Bone marrow (tissue), 2 donors: ENCODE data around the gene TMEM190.
A peak's percentile ranks its signal among the peaks of the same experiment; 100 is the strongest.
"Not testable (repeated sequence)": the region's sequence is repeated elsewhere in the genome, so short reads cannot be mapped to it uniquely, and the experiment has no call there.

Source experiments
- DNase-seq, 2 donors: peaks; one replicate each; lab custom pipeline; 2025; lab: John Stamatoyannopoulos, UW

TMEM190 gene

DNA sequence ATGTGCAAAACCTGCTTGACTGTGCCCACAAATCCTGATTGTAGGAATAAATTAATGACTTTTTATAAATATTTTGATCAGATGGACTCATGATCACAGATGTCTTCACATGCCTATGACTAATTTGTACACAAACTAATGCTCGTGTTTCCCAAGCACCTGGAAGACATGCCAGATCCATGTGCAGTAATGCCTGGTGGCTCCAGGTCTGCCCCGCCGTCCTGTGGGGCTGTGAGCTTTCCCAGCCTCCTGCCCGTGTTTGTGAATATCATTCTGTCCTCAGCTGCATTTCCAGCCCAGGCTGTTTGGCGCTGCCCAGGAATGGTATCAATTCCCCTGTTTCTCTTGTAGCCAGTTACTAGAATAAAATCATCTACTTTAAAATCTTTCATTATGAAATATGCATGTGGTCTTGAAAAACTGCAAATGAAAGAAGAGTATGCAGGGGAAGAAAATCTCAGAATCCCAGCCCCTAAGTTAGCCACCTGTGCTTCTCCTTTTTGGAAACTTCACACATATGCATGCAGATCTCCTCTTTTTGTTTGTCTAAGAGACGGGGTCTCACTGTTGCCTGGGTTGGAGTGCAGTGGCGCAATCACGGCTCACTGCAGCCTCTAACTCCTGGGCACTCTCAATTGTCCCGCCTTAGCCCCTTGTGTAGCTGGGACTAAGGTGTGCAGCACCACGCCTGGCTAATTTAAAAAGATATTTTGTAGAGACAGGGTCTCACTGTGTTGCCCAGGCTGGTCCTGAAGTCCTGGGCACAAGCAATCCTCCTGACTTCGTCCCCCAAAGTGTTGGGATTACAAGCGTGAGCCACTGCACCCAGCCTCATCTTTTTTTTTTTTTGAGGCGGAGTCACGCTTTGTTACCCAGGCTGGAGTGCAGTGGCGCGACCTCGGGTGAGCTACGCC, 15.3 kb downstream of the TMEM190 start:
- no peak for DNase-seq

DNA sequence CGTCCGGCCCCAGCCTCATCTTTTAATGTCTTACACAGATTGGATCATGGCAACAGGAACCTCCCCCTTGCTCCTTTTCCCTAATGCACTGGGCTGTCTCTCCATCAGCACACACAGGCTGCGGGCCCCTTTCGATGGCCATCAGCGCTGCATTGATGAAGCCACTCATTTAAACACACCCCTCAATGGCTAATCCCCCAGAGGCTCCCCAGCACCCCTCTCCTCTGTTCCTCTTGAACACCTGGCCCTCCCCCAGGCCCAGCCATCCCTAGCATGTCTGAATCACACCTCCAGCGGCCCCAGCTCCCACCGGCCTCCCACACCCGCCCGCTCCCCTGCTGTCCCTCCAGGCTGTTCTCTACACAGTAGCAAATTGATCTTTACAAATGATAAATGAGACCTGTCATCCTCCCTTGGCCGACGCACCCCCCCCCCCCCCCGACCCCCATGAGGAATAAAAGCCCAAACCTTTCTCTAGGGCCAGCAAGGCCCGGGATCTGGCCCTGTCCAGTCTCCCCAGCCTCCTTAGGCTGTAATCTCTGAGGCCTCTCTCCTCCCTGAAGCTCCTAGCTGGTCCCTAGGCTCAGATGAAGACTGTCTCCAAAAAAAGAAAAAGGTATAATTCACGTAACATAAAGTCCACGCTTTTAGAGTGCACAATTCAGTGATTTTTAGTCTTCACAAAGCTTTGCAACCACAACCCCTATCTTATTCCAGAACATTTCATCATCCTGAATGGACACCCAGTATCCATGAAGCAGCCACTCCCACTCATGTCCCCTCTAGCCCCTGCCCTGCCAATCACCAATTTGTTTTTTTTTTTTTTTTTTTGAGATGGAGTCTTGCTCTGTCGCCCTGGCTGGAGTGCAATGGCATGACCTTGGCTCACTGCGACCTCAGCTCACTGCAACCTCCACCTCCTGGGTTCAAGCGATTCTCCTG, 16.5 kb downstream of the TMEM190 start:
- no peak for DNase-seq

DNA sequence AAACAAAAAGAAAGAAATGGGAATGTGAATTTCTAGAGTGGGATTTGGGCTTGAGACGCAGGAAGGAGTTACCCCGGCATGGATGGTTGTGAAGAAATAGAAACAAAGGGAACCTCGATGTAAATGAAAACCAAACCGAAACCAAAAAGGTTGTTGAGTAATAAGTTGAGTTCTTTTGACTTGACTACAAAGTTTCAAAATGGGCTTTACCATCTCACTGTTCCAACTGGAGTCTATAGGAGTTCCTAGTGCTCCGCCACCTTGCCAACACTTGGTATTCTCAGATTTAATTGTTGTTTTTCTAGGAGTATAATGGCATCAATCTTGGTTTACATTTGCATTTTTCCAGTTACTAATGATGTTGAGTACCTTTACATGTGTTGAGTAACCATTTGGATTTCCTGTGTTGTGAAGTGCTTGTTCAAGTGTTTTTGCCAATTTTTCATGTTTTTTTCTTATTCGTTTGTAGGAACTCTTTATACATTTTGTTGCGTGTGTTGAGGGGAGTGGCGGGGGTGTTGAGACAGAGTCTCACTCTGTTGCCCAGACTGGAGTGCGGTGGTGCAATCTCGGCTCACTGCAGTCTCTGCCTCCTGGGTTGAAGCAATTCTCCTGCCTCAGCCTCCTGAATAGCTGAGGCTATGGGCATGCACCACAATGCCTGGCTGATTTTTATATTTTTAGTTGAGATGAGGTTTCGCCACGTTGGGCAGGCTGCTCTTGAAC, 21.7 kb downstream of the TMEM190 start:
- DNase-seq = no peak

DNA sequence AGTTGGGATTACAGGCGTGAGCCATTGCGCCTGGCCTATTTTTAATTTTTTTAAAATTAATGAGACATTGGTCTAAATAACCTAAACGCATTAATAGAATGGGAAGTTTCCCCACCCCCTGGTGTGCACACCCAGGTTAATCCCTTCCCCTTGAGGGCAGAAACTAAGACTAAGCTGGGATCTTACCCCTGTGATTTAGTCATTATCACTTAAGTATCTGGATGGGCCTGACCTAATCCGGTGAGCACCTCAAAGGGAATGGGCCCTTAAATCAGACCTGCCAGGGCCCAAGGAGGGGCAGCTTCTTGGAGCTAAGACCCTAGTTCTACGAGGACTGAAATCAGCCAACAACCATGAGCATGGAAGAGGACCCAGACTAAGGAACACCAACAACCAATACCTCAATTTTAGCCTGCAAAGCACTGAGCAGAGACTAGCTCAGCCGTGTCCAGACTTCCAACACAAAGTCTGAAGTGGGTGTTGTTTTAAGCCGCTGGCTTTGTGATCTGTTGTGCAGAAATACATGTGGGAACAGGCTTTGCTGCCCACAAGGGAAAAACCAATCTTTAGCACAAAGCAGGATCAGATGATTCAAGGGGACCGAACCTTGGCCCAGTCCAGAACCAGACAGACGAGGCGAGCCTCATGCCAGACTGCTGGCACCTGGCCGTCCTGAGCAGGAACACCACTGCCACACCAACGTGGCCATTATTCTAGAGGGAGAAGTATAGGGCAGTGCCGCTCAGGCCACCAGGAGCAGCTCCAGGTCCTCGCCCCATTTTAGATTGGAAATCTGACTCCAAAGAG, 23.9 kb downstream of the TMEM190 start:
- no peak for DNase-seq

DNA sequence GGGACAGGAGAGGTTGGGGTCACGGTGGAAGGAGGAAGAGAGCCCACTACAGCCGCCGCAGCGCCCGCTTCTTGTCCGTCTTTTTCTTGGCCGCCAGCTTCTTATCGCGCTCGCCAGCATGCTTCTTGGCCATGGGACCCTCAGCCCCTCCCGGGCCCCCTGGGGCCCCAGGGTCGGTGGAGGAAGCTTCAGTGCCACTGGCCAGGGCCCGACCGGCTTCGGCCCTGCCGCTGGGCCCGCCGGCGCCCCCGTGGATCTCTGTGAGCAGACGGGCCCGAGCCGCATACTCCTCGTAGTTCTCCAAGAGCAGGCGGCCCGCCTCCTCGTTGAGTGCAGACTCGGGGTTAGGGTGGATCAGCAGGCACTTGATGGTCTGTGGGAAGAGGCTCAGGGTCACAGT, 24.8 kb downstream of the TMEM190 start:
- not testable (repeated sequence) for DNase-seq

DNA sequence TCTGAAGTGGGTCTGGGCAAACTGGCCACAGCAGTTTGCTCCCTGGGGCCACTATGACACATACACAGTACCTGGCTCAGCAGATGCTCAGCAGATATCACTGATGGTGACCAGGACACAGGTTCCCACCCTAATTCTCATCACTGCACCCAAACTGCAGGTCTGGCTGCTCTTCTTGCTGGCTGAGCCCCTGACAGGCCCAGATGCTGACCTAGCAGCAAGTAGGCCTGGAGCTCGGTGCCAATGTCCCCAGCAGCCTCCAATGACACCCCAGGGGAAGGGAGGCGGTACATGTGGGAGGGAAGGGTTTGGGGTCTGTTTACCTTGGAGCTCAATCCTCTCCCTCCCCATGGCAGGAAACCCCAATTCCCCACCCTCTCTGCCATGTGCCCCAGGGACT, 25.9 kb downstream of the TMEM190 start:
- DNase-seq = no peak

DNA sequence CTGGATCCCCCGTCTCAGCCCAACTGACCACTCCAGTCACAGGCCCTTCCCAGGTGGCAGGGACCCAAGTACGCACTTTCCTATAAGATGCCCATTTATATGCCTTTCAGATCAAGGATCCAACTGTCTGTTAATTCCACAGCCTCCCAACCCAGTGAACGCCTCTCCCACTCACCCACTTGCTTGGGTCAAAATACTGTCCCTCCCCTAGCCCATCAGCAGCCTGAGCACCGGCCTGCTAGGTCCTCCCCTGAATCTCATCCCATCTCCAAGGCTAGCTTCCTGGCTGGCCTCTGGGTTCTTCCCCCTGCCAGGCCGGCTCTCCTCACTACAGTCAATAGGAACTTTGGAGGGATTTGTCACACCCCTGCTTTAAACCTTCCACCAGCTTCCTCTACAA, 29.0 kb downstream of the TMEM190 start:
- no peak for DNase-seq

DNA sequence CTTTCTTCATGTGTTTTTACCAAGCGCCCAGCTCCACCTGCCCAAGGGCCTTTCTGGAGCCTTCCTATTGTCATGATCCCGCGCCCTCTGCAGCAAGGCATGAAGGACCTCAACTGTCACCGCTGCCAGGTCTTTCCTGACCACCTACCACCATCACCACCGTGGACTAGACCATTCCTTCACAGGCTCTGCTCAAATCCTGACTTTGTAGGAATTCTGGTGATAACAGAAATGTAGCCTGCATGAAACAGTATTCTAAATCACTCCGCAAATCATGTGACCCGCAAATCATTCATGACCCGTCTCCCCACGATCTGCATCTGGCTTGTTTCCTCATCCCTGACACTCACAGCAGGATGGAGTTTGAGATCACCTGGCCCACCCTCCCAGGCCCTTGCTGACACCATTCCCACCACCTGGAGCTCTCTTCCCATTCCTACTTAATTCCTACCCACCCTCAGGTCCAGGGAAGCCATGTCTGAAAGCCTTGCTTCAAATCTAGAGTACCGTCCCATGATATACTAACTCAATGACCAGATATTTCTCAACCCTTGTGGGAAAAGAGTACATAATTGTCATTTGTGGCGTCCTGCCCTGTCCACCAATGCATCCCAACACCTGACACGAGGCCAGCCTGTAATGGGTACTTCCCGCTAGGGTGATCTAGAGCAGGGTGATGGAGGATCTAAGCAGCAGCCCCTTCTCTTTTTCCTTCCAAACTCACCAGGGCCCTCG, 29.6 kb downstream of the TMEM190 start:
- no peak for DNase-seq

DNA sequence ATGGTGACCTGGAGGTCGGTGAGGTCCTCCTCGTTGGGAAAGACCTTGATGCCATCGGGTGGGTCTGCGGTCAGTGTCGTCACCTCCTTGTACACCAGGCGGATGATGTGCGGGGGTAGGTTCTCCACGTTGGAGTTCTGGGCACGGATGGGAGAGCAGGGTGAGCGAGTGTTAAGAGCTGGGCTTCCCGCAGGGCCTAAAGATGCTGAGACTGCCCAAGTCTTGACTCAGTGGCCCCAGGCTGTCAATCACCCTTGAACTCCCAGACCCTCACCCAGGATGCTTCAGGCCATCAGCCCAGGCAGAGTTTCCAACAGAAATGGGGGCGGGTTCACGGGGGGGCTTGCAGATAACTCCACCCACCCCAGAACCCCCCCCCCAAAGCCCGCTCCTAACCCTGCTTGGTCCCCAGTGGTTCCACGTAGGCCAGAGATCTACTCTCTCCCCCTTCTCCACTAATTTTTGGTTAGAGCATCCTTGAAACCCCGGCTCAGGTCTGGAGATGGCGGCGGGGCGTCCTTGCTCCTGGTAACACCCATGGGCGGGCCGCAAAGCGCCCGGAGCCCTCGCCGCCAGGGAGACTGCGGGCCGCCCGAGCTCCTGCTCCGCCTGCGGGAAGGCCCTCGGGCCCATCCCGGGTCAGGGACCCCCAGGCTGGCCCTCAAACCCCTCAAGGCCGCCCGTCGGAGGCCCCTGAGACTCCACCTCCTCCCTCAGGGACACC, 30.4 kb downstream of the TMEM190 start:
- DNase-seq = no peak

DNA sequence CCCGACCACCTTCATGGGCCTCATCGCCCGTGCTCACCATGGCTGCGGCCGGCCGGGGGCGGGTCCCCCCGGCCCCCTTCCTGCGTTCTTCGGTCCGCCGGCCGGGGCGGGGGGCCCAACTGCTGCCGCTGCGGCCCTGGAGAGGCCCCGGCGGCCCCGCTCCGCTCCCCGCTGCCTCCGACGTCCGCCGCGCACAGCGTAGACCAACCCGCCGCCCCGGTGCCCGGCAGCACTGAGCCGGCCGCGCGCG, 30.8 kb downstream of the TMEM190 start, which contains the start of gene UBE2S:
UBE2S (minus strand) TSS at position 239 of the 250 bp plus-strand sequence; CDS start at position 40, 199 bp downstream.
- peak in 1 of 2 donors; percentile 76 for DNase-seq

DNA sequence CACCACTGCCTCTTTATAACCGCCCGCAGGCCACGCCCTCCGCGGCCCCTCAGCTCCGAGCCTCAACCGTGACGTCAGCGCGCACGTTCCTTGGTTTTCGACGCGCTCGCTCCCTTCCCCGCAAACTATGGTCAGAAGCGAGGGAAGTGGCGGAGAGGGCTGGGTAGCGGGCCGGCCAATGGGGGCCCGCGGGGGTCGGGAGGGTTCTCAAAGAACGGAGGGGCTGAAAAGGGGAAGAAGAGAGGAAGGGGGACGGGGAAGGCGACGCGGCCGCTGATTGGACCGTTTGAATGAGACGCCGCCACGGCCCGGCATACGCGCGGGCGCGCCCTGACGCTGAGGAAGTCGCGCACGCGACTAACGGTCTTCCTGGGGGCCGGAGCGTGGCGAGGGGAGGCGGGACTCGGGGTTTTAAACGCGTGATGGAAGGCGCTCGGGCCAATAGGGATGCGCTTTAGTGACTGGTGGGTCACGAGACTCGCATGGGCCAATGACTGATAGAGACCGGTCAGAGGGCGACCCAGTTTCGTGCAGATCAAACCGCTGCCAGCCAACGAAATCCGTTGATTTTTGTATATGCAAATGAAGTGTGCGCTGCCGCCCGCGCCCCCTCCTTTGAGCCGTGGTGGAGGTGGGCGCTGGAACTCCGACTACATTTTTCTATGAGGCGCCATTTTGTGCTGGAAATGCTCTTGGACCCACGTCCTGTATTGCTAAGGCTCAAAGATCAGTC, 31.3 kb downstream of the TMEM190 start:
- peak; percentile 92 to 100 for DNase-seq

DNA sequence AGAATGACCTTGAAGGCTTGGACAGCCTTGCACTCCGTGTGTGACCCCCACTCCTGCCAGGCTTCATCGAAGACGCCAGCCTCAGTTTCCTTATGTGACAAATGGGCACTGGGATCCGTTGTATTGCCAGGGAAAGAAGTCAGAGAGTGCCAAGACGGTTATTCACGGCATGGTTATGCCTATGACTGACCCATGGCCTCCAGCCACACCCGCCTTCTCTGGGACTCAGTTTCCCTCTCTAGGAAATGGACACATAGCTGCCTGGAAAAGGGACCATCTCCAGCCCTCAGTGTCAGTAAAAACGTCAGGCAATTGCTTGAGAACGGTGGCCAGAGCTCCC, 31.9 kb downstream of the TMEM190 start:
- no peak for DNase-seq

DNA sequence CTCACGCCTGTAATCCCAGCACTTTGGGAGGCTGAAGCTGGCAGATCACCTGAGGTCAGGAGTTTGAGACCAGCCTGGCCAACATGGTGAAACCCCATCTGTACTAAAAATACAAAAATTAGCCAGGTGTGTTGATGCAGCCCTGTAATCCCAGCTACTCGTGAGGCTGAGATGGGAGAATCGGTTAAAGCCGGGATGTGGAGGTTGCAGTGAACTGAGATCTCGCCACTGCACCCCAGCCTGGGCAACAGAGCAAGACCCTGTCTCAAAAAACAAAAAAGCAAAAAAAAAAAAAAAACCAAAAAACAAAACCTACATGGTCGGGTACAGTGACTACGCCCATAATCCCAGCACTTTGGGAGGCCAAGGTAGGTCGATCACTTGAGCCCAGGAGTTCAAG, 32.6 kb downstream of the TMEM190 start:
- not testable (repeated sequence) for DNase-seq

DNA sequence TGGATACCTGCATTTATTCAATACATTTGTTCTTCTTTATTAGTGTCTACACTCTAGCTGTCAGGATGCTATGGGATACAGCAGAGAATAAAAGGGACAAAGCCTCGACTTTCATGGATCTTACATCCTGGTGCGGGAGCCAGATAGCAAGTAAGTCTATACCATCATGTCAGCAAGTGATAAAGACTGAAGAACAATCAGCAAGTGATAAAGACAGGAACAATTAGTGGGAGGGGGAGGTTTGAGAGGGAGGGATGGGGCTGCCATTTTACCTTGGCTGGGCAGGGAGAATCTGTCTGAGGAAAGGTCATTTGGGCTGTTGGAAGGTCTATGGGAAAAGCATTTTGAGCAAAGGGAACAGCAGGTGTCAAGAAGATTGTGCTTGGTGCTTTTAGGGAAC, 33.5 kb downstream of the TMEM190 start:
- DNase-seq = no peak

DNA sequence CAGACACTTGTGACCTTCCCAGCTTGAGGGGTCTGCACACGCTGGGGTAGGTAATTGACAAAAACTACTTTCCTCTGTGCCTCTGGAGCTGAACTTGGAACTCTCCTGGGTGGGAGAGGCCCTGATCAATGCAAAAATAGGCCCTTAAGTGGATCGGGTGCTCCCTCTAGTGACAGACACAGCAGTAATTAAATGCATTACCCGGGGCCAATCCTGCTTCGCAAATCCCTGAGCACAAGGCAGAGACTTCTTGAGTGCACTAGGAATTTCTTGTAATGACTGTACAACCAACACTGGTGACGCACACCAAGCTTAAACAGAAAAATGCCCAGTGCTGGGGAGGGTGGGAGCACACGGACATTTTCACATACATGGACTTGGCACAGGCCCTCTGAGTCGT, 41.6 kb downstream of the TMEM190 start:
- peak in 1 of 2 donors; percentile 15 for DNase-seq

DNA sequence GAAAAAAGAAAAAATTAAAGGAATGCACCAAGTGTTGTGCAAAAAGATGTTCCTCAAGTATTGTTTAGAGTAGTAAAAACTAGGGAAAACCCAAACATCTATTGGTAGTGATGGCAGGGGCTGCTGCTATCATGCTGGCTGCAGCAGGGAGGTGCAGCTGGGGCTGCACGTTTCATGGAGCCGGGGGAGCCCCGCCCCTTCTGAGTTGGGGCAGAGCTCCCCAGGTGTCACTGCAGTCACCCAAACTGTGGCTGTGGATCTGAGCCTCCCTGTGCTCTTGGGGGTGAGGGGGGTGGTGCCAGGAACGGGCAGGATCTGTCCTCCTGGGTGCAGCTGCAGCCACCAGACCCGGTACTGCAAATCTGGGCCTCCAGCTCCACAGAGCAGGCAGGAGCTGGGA, 42.5 kb downstream of the TMEM190 start:
- no peak for DNase-seq

DNA sequence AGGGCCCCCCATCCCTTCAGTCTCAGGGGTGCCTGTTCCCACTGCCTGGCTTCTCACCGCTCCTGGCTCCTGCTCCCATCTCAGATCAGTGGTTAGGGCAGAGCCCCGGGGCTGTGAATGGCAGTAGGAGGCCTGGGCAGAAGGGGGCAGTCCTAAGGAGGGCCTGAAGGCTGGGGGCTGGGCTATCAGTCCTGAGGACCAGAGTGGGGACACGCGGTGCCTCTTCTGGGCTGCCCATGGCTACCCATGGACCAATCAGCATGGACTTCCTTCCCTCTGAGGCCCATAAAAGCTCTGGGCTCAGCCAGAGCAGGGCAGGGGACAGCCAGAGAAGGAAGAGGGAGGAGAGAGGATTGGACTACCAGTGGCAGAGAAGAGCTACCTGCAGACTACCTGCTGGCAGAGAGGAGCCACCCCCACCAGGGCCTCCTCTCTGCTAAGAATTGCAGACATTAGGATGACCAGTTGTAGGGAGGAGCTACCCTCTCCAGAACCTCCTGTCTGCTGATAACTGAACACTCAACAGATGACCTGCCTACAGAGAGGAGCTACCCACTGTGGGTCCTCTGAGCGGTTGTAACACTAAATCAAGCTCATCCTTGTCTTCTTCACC, 43.1 kb downstream of the TMEM190 start:
- no peak for DNase-seq

DNA sequence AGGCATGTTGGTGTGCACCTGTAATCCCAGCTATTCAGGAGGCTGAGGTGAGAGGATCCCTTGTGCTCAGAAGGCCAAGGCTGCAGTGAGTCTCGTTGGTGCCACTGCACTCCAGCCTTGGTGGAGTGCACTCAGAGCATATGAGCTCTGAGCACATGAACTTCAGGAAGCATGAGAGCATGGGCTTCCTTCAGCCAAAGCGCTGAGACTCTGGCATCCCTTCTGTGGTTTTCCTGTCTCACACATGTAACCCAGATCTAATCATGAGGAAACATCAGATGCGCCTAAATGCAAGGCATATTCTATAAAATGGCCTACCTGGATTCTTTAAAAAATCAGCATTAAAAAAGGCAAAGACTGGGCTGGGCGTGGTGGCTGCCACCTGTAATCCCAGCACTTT, 44.7 kb downstream of the TMEM190 start:
- DNase-seq = peak in 1 of 2 donors; percentile 86
